H1 (cell line): ENCODE data around the gene DES. TPM values are rescaled to one million over a fixed set of nuclear protein-coding genes. Genes with fewer than 3 reads are reported as not detected.

ENCODE experiments used
- CTCF ChIA-PET: fragments of 300-600 bp; sonication (Branson Sonifier 250); formaldehyde crosslinking; loops from one replicate; lab custom pipeline; 2021; ENCODE audit not compliant: partially characterized antibody; lab: Charles Lee
- POLR2A ChIA-PET: fragments of 300-600 bp; sonication (Branson Sonifier 250); formaldehyde crosslinking; loops from one replicate; lab custom pipeline; 2021; ENCODE audit warnings: inconsistent platforms; ENCODE audit not compliant: partially characterized antibody; lab: Charles Lee
- DNase-seq, 2 experiments: peaks; one replicate each; pipeline versions ENCODE4 v3.0.0 to v3.0.0-alpha.2; 2010 to 2022; ENCODE audit warnings: low spot score in 2 of 2, low read depth in 1 of 2, mixed read lengths in 1 of 2
- FAIRE-seq: peaks from 2 replicates; lab custom pipeline; 2011; peaks lifted over from hg19 to GRCh38; lab: Jason Lieb, UNC
- H2AFZ ChIP-seq: 2 replicates; pipeline ENCODE4 v1.8.1; 2012; ENCODE audit warnings: low read length, inconsistent platforms
- H2AK5ac ChIP-seq: 2 replicates; pipeline ENCODE4 v1.6.1; 2013; ENCODE audit warnings: low read depth, low read length
- H2BK120ac ChIP-seq: replicated peaks from 2 replicates; pipeline ENCODE3; 2013; ENCODE audit warnings: low read depth, low read length, inconsistent platforms
- H2BK12ac ChIP-seq: 2 replicates; pipeline ENCODE4 v1.6.1; 2013; ENCODE audit warnings: low read depth, low read length
- H2BK15ac ChIP-seq: 2 replicates; pipeline ENCODE4 v1.6.1; 2013; ENCODE audit warnings: low read length
- H2BK20ac ChIP-seq: 2 replicates; pipeline ENCODE4 v1.6.1; 2013; ENCODE audit warnings: low read length
- H2BK5ac ChIP-seq: 2 replicates; pipeline ENCODE4 v1.6.1; 2013; ENCODE audit warnings: low read depth, low read length
- H3K14ac ChIP-seq: 2 replicates; pipeline ENCODE4 v1.6.1; 2013; ENCODE audit warnings: inconsistent platforms; ENCODE audit not compliant: insufficient read length
- H3K18ac ChIP-seq: 2 replicates; pipeline ENCODE4 v1.6.1; 2013; ENCODE audit warnings: low read length; ENCODE audit errors: extremely low read depth
- H3K23ac ChIP-seq: 2 replicates; pipeline ENCODE4 v1.6.1; 2013; ENCODE audit warnings: inconsistent platforms; ENCODE audit not compliant: insufficient read length
- H3K23me2 ChIP-seq: 2 replicates; pipeline ENCODE4 v1.6.1; 2013; ENCODE audit warnings: low read depth, low read length
- H3K27ac ChIP-seq: 2 replicates; pipeline ENCODE4 v1.6.1; 2011; ENCODE audit warnings: low read depth, low read length, inconsistent platforms
- H3K27me3 ChIP-seq, 4 experiments: replicated peaks in 1 of 4; 1 replicate in 1 of 4; 2 replicates in 3 of 4; pipeline versions ENCODE4 v1.6.1 to v1.8.1; 2011 to 2013; ENCODE audit warnings: low read length in 3 of 4, mild to moderate bottlenecking in 3 of 4, inconsistent platforms in 2 of 4, mixed read lengths in 2 of 4, moderate library complexity in 1 of 4; ENCODE audit not compliant: control insufficient read depth in 3 of 4, insufficient read depth in 3 of 4; ENCODE audit errors: extremely low read depth in 1 of 4
- H3K36me3 ChIP-seq, 4 experiments: 2 replicates each; pipeline versions ENCODE4 v1.6.1 to v1.8.1; 2011 to 2013; ENCODE audit warnings: mild to moderate bottlenecking in 4 of 4, low read length in 3 of 4, moderate library complexity in 2 of 4, control low read depth in 1 of 4, inconsistent platforms in 1 of 4; ENCODE audit not compliant: insufficient read depth in 4 of 4, control insufficient read depth in 2 of 4
- H3K4ac ChIP-seq: replicated peaks from 2 replicates; pipeline ENCODE3; 2013; ENCODE audit warnings: low read length, low read depth, mixed read lengths, inconsistent platforms; ENCODE audit not compliant: insufficient read length
- H3K4me1 ChIP-seq, 4 experiments: replicated peaks in 1 of 4; 1 replicate in 1 of 4; 2 replicates in 3 of 4; pipeline versions ENCODE4 v1.6.1 to v1.8.1; 2011 to 2013; ENCODE audit warnings: low read length in 3 of 4, inconsistent platforms in 2 of 4, mixed read lengths in 1 of 4; ENCODE audit not compliant: insufficient read depth in 4 of 4, control insufficient read depth in 3 of 4
- H3K4me2 ChIP-seq, 2 experiments: 2 replicates each; pipeline versions ENCODE4 v1.6.1 to v1.8.1; 2011 to 2013; ENCODE audit warnings: low read depth in 2 of 2, low read length in 2 of 2, control low read depth in 1 of 2, inconsistent platforms in 1 of 2, mild to moderate bottlenecking in 1 of 2; ENCODE audit not compliant: insufficient read depth in 1 of 2
- H3K4me3 ChIP-seq, 4 experiments: fragments of 200-600, 300-600 bp in 1 of 4; sonication (generic), shearing (Covaris generic), sonication (Bioruptor Twin) in 1 of 4; 2 replicates each; pipeline versions ENCODE4 v1.5.1 to v1.8.1; 2011 to 2016; ENCODE audit warnings: low read length in 4 of 4, low read depth in 3 of 4, control low read depth in 2 of 4, inconsistent platforms in 2 of 4, mild to moderate bottlenecking in 2 of 4, mixed read lengths in 1 of 4, moderate library complexity in 1 of 4; ENCODE audit not compliant: insufficient read depth in 2 of 4; ENCODE audit errors: extremely low read depth in 1 of 4
- H3K56ac ChIP-seq: replicated peaks from 2 replicates; pipeline ENCODE3; 2013; ENCODE audit warnings: low read depth, mild to moderate bottlenecking, mixed read lengths, low read length, inconsistent platforms; ENCODE audit not compliant: insufficient read length
- H3K79me1 ChIP-seq: 2 replicates; pipeline ENCODE4 v1.6.1; 2013; ENCODE audit warnings: low read depth, low read length, control low read depth
- H3K79me2 ChIP-seq, 2 experiments: 2 replicates each; pipeline versions ENCODE4 v1.6.1 to v1.8.1; 2012 to 2013; ENCODE audit warnings: low read length in 2 of 2, mild to moderate bottlenecking in 2 of 2, inconsistent platforms in 1 of 2; ENCODE audit not compliant: insufficient read depth in 2 of 2, control insufficient read depth in 1 of 2
- H3K9ac ChIP-seq, 4 experiments: replicated peaks in 1 of 4; 1 replicate in 1 of 4; 2 replicates in 3 of 4; pipeline versions ENCODE4 v1.6.1 to v1.8.1; 2011 to 2013; ENCODE audit warnings: low read depth in 3 of 4, low read length in 3 of 4, control low read depth in 2 of 4, mild to moderate bottlenecking in 2 of 4, moderate library complexity in 2 of 4, inconsistent platforms in 1 of 4; ENCODE audit errors: extremely low read depth in 1 of 4
- H3K9me3 ChIP-seq, 2 experiments: 2 replicates each; pipeline versions ENCODE4 v1.6.1 to v1.8.1; 2012 to 2013; ENCODE audit warnings: mild to moderate bottlenecking in 2 of 2, moderate library complexity in 2 of 2, control low read depth in 1 of 2, inconsistent platforms in 1 of 2, low read depth in 1 of 2, low read length in 1 of 2, mixed read lengths in 1 of 2; ENCODE audit not compliant: insufficient read depth in 2 of 2
- H4K20me1 ChIP-seq, 2 experiments: replicated peaks in 1 of 2; 2 replicates each; pipeline versions ENCODE3 to v1.8.1; 2011 to 2013; ENCODE audit warnings: inconsistent platforms in 2 of 2, low read length in 2 of 2, mild to moderate bottlenecking in 1 of 2; ENCODE audit not compliant: insufficient read depth in 2 of 2, control insufficient read depth in 1 of 2
- H4K5ac ChIP-seq: 2 replicates; pipeline ENCODE4 v1.6.1; 2013; ENCODE audit warnings: low read length, low read depth, mixed read lengths, inconsistent platforms; ENCODE audit not compliant: insufficient read length
- H4K8ac ChIP-seq: 2 replicates; pipeline ENCODE4 v1.8.0; 2013; ENCODE audit warnings: mild to moderate bottlenecking, moderate library complexity, low read length, inconsistent platforms; ENCODE audit not compliant: insufficient read depth; ENCODE audit errors: extremely low read depth
- H4K91ac ChIP-seq: replicated peaks from 2 replicates; pipeline ENCODE3; 2013; ENCODE audit warnings: low read length, mixed read lengths, inconsistent platforms; ENCODE audit not compliant: insufficient read length
- ATF3 ChIP-seq: IDR thresholded peaks from 2 replicates; pipeline ENCODE4 v1.6.1; 2011; ENCODE audit warnings: low read depth, mild to moderate bottlenecking, low read length; ENCODE audit not compliant: insufficient read depth
- BCL11A ChIP-seq, 2 experiments: IDR thresholded peaks; one replicate each; pipeline ENCODE4 v1.6.1; 2011; ENCODE audit warnings: low read depth in 2 of 2, low read length in 2 of 2, mild to moderate bottlenecking in 2 of 2
- CTCF ChIP-seq, 3 experiments: IDR thresholded peaks; 1 replicate in 2 of 3; 2 replicates in 1 of 3; pipeline versions ENCODE4 v1.5.1 to v1.6.1; 2011; ENCODE audit warnings: low read length in 3 of 3, mild to moderate bottlenecking in 3 of 3, inconsistent platforms in 2 of 3, low read depth in 1 of 3, moderate library complexity in 1 of 3; ENCODE audit not compliant: insufficient read depth in 1 of 3; ENCODE audit errors: control extremely low read depth in 1 of 3
- GTF2F1 ChIP-seq: IDR thresholded peaks from 2 replicates; pipeline ENCODE4 v1.6.1; 2012; ENCODE audit warnings: low read depth, low read length, improper control_type of control experiment, borderline replicate concordance
- KDM5A ChIP-seq: fragments of 200-600 bp; IDR thresholded peaks from 2 replicates; pipeline ENCODE4 v1.7.1; 2012; ENCODE audit warnings: mild to moderate bottlenecking, low read length, inconsistent platforms, mixed read lengths
- MAX ChIP-seq: IDR thresholded peaks from 2 replicates; pipeline ENCODE4 v1.6.1; 2012; ENCODE audit warnings: inconsistent platforms
- NRF1 ChIP-seq: IDR thresholded peaks from 2 replicates; pipeline ENCODE4 v1.6.1; 2011; ENCODE audit warnings: mild to moderate bottlenecking, low read depth, low read length, improper control_type of control experiment
- SP2 ChIP-seq: IDR thresholded peaks from 2 replicates; pipeline ENCODE4 v1.6.1; 2012; ENCODE audit warnings: mild to moderate bottlenecking, low read length, inconsistent platforms
- SRF ChIP-seq: IDR thresholded peaks from 2 replicates; pipeline ENCODE4 v1.6.1; 2011; ENCODE audit warnings: mild to moderate bottlenecking, low read depth, low read length, moderate library complexity
- SUZ12 ChIP-seq: fragments of 200-600 bp; sonication (generic); IDR thresholded peaks from 2 replicates; pipeline ENCODE4 v1.6.1; 2012; ENCODE audit warnings: mild to moderate bottlenecking, inconsistent platforms, low read length, moderate library complexity, mixed read lengths
- TCF12 ChIP-seq: IDR thresholded peaks from 2 replicates; pipeline ENCODE4 v1.6.1; 2011; ENCODE audit warnings: low read depth, mild to moderate bottlenecking, low read length
- ZNF274 ChIP-seq: IDR thresholded peaks from 2 replicates; pipeline ENCODE4 v1.7.0; 2012; ENCODE audit warnings: low read length, borderline replicate concordance; ENCODE audit errors: extremely low read depth
- polyA plus RNA-seq, 7 experiments: library from polyadenylated mRNA; depleted of rRNA in 3 of 7; stranded (reverse) in 5 of 7; unstranded in 2 of 7; fragments of >200 nt in 5 of 7; fragments of 200-250 nt in 2 of 7; gene quantifications; 1 replicate in 5 of 7; 2 replicates in 1 of 7; 4 replicates in 1 of 7; pipeline versions ENCODE4 v1.2.1 to v1.2.3, GENCODE V29; 2011 to 2013; ENCODE audit warnings: missing spikeins in 2 of 7, mixed read lengths in 2 of 7
- total RNA-seq: library from RNA; stranded (reverse); fragmentation: NEBNext Ultra II Directional; extraction: Animal tissue kit (Norgen Biotek cat#: 25700); gene quantifications from 2 replicates; pipeline ENCODE4 v1.2.1, GENCODE V29; 2021

Gene DES
- total and polyA plus RNA-seq, 2 of the 8 experiments (the other 6 are each of a cell fraction or from before 2014, with no cell fraction given) = 1.8 to 4.3 TPM

DNA sequence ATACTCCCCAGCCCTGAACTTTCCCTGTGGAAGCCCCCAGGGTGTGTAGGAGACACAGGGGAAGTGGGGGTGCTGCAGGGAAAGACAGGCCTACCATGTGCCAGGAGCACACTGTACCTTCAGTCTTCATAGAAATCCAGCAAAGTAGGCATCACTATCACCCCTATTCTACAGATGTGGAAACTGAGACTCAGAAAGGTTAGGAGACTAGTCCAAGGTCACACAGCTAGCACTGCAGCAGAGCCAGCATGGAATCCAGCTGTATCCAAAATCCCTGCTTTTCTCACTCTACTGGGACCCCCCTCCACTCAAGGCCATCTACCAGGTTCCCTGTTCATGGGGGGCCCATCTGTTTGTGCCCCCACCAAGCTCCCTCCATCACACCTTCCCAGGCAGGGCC, 37.3 kb upstream of the DES start:
- no peak overlapping the region for H2AFZ ChIP-seq
- no peak overlapping the region for H3K4me2 ChIP-seq
- H3K79me2 ChIP-seq = no peaks in the 10 kb centered on the region
- no peak overlapping the region for H2AK5ac ChIP-seq
- POLR2A ChIA-PET = no interaction called here
- DNase-seq = no peak
- no peak overlapping the region for H3K23ac ChIP-seq
- H3K27ac ChIP-seq = no peak overlapping the region
- no peak overlapping the region for H3K14ac ChIP-seq
- no peak overlapping the region for H3K9ac ChIP-seq
- no peak overlapping the region for H4K5ac ChIP-seq
- CTCF ChIA-PET = no interaction called here
- peaks cover 0 to 4% (median 0%) of the 10 kb centered on the region in 4 experiments; a peak in 1 of 7 replicates for H3K4me1 ChIP-seq
- no peaks in the 10 kb centered on the region for H3K23me2 ChIP-seq
- peaks cover 0 to 5% of the 10 kb centered on the region in 2 experiments for H4K20me1 ChIP-seq
- H2BK20ac ChIP-seq = no peak overlapping the region
- no peak overlapping the region for H4K8ac ChIP-seq
- peaks cover 2% of the 10 kb centered on the region; the same call in 1 of the 2 replicates for H3K79me1 ChIP-seq
- H4K91ac ChIP-seq = no peak overlapping the region
- H3K18ac ChIP-seq = no peak overlapping the region
- no peaks in the 10 kb centered on the region for H3K27me3 ChIP-seq
- no peak overlapping the region for H3K4ac ChIP-seq
- no peak for FAIRE-seq
- H2BK120ac ChIP-seq = no peak overlapping the region
- no peak overlapping the region for H2BK5ac ChIP-seq
- H3K4me3 ChIP-seq = no peak overlapping the region
- H3K36me3 ChIP-seq = peaks cover 10 to 25% (median 20%) of the 10 kb centered on the region in 4 experiments
- H3K56ac ChIP-seq = no peak overlapping the region
- H2BK12ac ChIP-seq = no peak overlapping the region
- H2BK15ac ChIP-seq = no peak overlapping the region
- no peaks in the 10 kb centered on the region for H3K9me3 ChIP-seq
- TF ChIP-seq NRF1 (no peak), SP2 (no peak), GTF2F1 (no peak), BCL11A (IDR thresholded peaks at IDR 0.05; ENCODE audit: low read depth in 2 of 2, low read length in 2 of 2) (no peak), SUZ12 (no peak), SRF (no peak), ZNF274 (no peak), CTCF (IDR thresholded peaks at IDR 0.05; ENCODE audit: control extremely low read depth in 1 of 3, insufficient read depth in 1 of 3, low read depth in 1 of 3, low read length in 3 of 3) (no peak), ATF3 (no peak), TCF12 (no peak), KDM5A (no peak), MAX (no peak)
